ENCODE data around the gene UBLCP1.
"Not testable (repeated sequence)": the region's sequence is repeated elsewhere in the genome, so short reads cannot be mapped to it uniquely, and the experiment has no call there.

DNA sequence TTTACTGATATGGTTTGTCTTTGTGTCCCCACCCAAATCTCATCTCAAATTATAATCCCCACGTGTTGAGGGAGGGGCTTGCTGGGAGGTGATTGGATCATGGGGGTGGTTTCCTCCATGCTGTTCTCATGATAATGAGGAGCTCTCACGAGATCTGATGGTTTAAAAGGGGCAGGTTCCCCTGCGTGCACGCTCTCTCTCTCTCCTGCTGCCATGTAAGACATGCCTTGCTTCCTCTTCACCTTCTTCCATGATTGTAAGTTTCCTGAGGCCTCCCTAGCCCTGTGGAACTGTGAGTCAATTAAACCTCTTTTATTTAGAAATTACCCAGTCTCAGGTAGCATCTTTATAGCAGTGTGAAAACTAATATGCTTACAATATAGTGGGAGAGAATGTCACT, 2.9 kb upstream of the UBLCP1 start:
- TF ChIP-seq, protein P1, sequence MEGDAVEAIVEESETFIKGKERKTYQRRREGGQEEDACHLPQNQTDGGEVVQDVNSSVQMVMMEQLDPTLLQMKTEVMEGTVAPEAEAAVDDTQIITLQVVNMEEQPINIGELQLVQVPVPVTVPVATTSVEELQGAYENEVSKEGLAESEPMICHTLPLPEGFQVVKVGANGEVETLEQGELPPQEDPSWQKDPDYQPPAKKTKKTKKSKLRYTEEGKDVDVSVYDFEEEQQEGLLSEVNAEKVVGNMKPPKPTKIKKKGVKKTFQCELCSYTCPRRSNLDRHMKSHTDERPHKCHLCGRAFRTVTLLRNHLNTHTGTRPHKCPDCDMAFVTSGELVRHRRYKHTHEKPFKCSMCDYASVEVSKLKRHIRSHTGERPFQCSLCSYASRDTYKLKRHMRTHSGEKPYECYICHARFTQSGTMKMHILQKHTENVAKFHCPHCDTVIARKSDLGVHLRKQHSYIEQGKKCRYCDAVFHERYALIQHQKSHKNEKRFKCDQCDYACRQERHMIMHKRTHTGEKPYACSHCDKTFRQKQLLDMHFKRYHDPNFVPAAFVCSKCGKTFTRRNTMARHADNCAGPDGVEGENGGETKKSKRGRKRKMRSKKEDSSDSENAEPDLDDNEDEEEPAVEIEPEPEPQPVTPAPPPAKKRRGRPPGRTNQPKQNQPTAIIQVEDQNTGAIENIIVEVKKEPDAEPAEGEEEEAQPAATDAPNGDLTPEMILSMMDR (IDR thresholded peaks at IDR 0.05; ENCODE audit: extremely low read depth in 1 of 2, insufficient read depth in 1 of 2, low read depth in 1 of 2, low read length in 2 of 2) = not testable (repeated sequence)
- TF ChIP-seq POLR2A (IDR thresholded peaks at IDR 0.05; ENCODE audit: low read depth, low read length); EZH2 (IDR thresholded peaks at IDR 0.05; ENCODE audit: borderline replicate concordance, low read depth, low read length, severe bottlenecking); POLR2AphosphoS5 (IDR thresholded peaks at IDR 0.05; ENCODE audit: insufficient read depth, low read depth, low read length); JUN (IDR thresholded peaks at IDR 0.05; ENCODE audit: borderline replicate concordance, insufficient read depth, insufficient read length, low read depth); MYC (IDR thresholded peaks at IDR 0.05; ENCODE audit: low read depth, low read length): not testable (repeated sequence)
- TF ChIP-seq, protein P2, sequence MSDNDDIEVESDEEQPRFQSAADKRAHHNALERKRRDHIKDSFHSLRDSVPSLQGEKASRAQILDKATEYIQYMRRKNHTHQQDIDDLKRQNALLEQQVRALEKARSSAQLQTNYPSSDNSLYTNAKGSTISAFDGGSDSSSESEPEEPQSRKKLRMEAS (IDR thresholded peaks at IDR 0.05; ENCODE audit: insufficient read depth, insufficient read length) = not testable (repeated sequence)

Data from endothelial cell of umbilical vein (primary cell).